Prostate gland (tissue), 2 donors: Measurements from ENCODE around the gene MET. TPM values are rescaled to one million over a fixed set of nuclear protein-coding genes. Genes with fewer than 3 reads are reported as not detected.

Experiments used
- DNase-seq: peaks from one replicate; pipeline ENCODE4 v3.0.0-alpha.2; 2019; ENCODE audit warnings: low spot score
- H3K27ac ChIP-seq, 2 donors: fragments of 200-600 bp; sonication (generic); 2 replicates each; pipeline ENCODE4 v1.5.1; 2017 to 2019
- H3K27me3 ChIP-seq: fragments of 200-600 bp; sonication (generic); replicated peaks from 2 replicates; pipeline ENCODE4 v1.5.1; 2019; ENCODE audit not compliant: insufficient read depth
- H3K36me3 ChIP-seq, 2 donors: fragments of 200-600 bp; sonication (generic); 1 replicate in 1 of 2; 2 replicates in 1 of 2; pipeline versions ENCODE4 v1.5.1 to v1.8.1; 2017 to 2019
- H3K4me1 ChIP-seq: fragments of 200-600 bp; sonication (generic); replicated peaks from 2 replicates; pipeline ENCODE4 v1.5.1; 2019
- H3K4me3 ChIP-seq, 2 donors: fragments of 200-600 bp; sonication (generic); 2 replicates each; pipeline ENCODE4 v1.5.1; 2017 to 2019
- H3K9me3 ChIP-seq: fragments of 200-600 bp; sonication (generic); 2 replicates; pipeline ENCODE4 v1.5.1; 2017
- CTCF ChIP-seq, 4 experiments: fragments of 200-600 bp in 2 of 4; fragments of 450-650 bp in 2 of 4; sonication (generic) in 2 of 4; IDR thresholded peaks; 1 replicate in 3 of 4; 2 replicates in 1 of 4; pipeline ENCODE4 v1.5.1; 2016 to 2019; ENCODE audit warnings: antibody characterized with exemption in 4 of 4, mild to moderate bottlenecking in 2 of 4, moderate library complexity in 2 of 4
- POLR2A ChIP-seq: fragments of 450-650 bp; IDR thresholded peaks from one replicate; pipeline ENCODE4 v1.6.1; 2016; ENCODE audit warnings: antibody characterized with exemption, mild to moderate bottlenecking
- POLR2AphosphoS5 ChIP-seq: sonication (generic); formaldehyde crosslinking; IDR thresholded peaks from one replicate; pipeline ENCODE4 v1.6.1; 2017; ENCODE audit warnings: antibody characterized with exemption
- WGBS: methylation state at CpG from one replicate; pipeline ENCODE4 v1.1.5; 2018; 5-methylcytosine and 5-hydroxymethylcytosine counted together
- intact Hi-C: fragments of 100-400 bp; cut with DNase I; formaldehyde crosslinking; loops from one replicate; pipeline ENCODE4 v1.14.2; 2022
- total RNA-seq, 2 donors: library from RNA; depleted of rRNA; stranded (reverse); fragments of >200 nt; gene quantifications; one replicate each; pipeline ENCODE4 v1.1.0, GENCODE V29; 2016

The MET gene
- total RNA-seq, 2 donors from 2014 or later: 14.2 to 17.0 TPM

- no peak overlapping the region for H3K4me3 ChIP-seq
- 71% methylated on average over 2 of the region's 2 CpGs for WGBS
- H3K9me3 ChIP-seq: no peaks in the 10 kb centered on the region
- no peak overlapping the region for H3K27ac ChIP-seq
- no peaks in the 10 kb centered on the region for H3K27me3 ChIP-seq
- intact Hi-C loops: no loop called here
- TF ChIP-seq CTCF (IDR thresholded peaks at IDR 0.05) (no peak), POLR2AphosphoS5 (no peak), POLR2A (no peak)
- no peak for DNase-seq
- no peaks in the 10 kb centered on the region for H3K4me1 ChIP-seq
- H3K36me3 ChIP-seq: no peaks in the 10 kb centered on the region
These were observed 125.6 kb downstream of the MET start for GRCh38 chr7:116797612-116798011.

GRCh38 chr7:116798232-116798631 lies 126.2 kb downstream of the MET start:
- no peaks in the 10 kb centered on the region for H3K27me3 ChIP-seq
- H3K27ac ChIP-seq: no peak overlapping the region
- no peaks in the 10 kb centered on the region for H3K4me1 ChIP-seq
- no peak for DNase-seq
- TF ChIP-seq POLR2AphosphoS5 (no peak), CTCF (IDR thresholded peaks at IDR 0.05) (no peak), POLR2A (no peak)
- no peaks in the 10 kb centered on the region for H3K9me3 ChIP-seq
- H3K4me3 ChIP-seq: no peak overlapping the region
- H3K36me3 ChIP-seq: no peaks in the 10 kb centered on the region
- intact Hi-C loops: no loop called here
- 87% methylated on average over 3 of the region's 3 CpGs for WGBS

- no peak for TF ChIP-seq POLR2A
- TF ChIP-seq POLR2AphosphoS5: no peak
- TF ChIP-seq CTCF (IDR thresholded peaks at IDR 0.05): no peak
- DNase-seq: no peak
- no peaks in the 10 kb centered on the region for H3K36me3 ChIP-seq
- intact Hi-C loops: no loop called here
- H3K4me1 ChIP-seq: no peaks in the 10 kb centered on the region
- H3K27me3 ChIP-seq: no peaks in the 10 kb centered on the region
- H3K4me3 ChIP-seq: no peak overlapping the region
- H3K27ac ChIP-seq: no peak overlapping the region
- H3K9me3 ChIP-seq: no peaks in the 10 kb centered on the region
These were observed 127.9 kb downstream of the MET start for GRCh38 chr7:116799916-116800315.

GRCh38 chr7:116800594-116800993 lies 128.6 kb downstream of the MET start:
- H3K9me3 ChIP-seq: no peaks in the 10 kb centered on the region
- H3K4me3 ChIP-seq: no peak overlapping the region
- WGBS: 87% methylated on average over 2 of the region's 2 CpGs
- H3K27ac ChIP-seq: no peak overlapping the region
- TF ChIP-seq POLR2AphosphoS5 (no peak), POLR2A (no peak), CTCF (IDR thresholded peaks at IDR 0.05) (no peak)
- H3K36me3 ChIP-seq: no peaks in the 10 kb centered on the region
- DNase-seq: no peak
- intact Hi-C loops: no loop called here
- no peaks in the 10 kb centered on the region for H3K4me1 ChIP-seq
- no peaks in the 10 kb centered on the region for H3K27me3 ChIP-seq

- no peak overlapping the region for H3K27ac ChIP-seq
- WGBS: 18% methylated on average over 2 of the region's 2 CpGs
- no peaks in the 10 kb centered on the region for H3K27me3 ChIP-seq
- H3K36me3 ChIP-seq: no peaks in the 10 kb centered on the region
- no peaks in the 10 kb centered on the region for H3K9me3 ChIP-seq
- intact Hi-C loops: no loop called here
- H3K4me3 ChIP-seq: no peak overlapping the region
- TF ChIP-seq POLR2AphosphoS5: no peak
- TF ChIP-seq CTCF (IDR thresholded peaks at IDR 0.05): no peak
- TF ChIP-seq POLR2A: no peak
- no peaks in the 10 kb centered on the region for H3K4me1 ChIP-seq
- no peak for DNase-seq
These were observed 129.2 kb downstream of the MET start for GRCh38 chr7:116801092-116801710.
